Calu3 (cell line): ENCODE results near the gene SEMA3C. TPM values are rescaled to one million over a fixed set of nuclear protein-coding genes. Genes with fewer than 3 reads are reported as not detected.

Experiments used
- BruUV-seq: library from RNA; stranded (reverse); fragments of 400-500 nt; replicated peaks from 2 replicates; lab custom pipeline; 2021; lab: Mats Ljungman, UMichigan
- CTCF ChIA-PET: fragments of 300-600 bp; sonication (Branson Sonifier 250); formaldehyde crosslinking; loops from one replicate; lab custom pipeline; 2022; ENCODE audit warnings: antibody characterized with exemption; lab: Charles Lee
- DNase-seq: peaks from one replicate; pipeline ENCODE4 v3.0.0; 2022
- H3K27ac Mint-ChIP-seq: one replicate; pipeline ENCODE4 v1.8.0; 2022; ENCODE audit warnings: mixed read lengths; ENCODE audit not compliant: unreplicated experiment
- H3K27me3 Mint-ChIP-seq: one replicate; pipeline ENCODE4 v1.8.0; 2022; ENCODE audit warnings: mixed read lengths; ENCODE audit not compliant: unreplicated experiment
- H3K36me3 Mint-ChIP-seq: one replicate; pipeline ENCODE4 v1.8.0; 2022; ENCODE audit warnings: mild to moderate bottlenecking, moderate library complexity, mixed read lengths; ENCODE audit not compliant: insufficient read depth, unreplicated experiment
- H3K4me1 Mint-ChIP-seq: one replicate; pipeline ENCODE4 v1.8.0; 2022; ENCODE audit warnings: mild to moderate bottlenecking, low read depth, mixed read lengths; ENCODE audit not compliant: unreplicated experiment
- H3K4me3 Mint-ChIP-seq: one replicate; pipeline ENCODE4 v1.8.0; 2022; ENCODE audit warnings: mild to moderate bottlenecking, low read depth, moderate library complexity, mixed read lengths; ENCODE audit not compliant: unreplicated experiment
- H3K9me3 Mint-ChIP-seq: one replicate; pipeline ENCODE4 v1.8.0; 2022; ENCODE audit warnings: low read depth, mixed read lengths; ENCODE audit not compliant: unreplicated experiment
- intact Hi-C: fragments of 100-400 bp; cut with micrococcal nuclease; formaldehyde crosslinking; loops from one replicate; pipeline ENCODE4 v1.10.0; 2022; ENCODE audit not compliant: unreplicated experiment
- total RNA-seq: library from RNA; stranded (reverse); gene quantifications from 2 replicates; pipeline ENCODE4 v1.2.3, GENCODE V29; 2022
- TF ChIP-seq, protein P1 (sequence below): fragments of 200-600 bp; IDR thresholded peaks from one replicate; pipeline ENCODE4 v1.8.0; 2022; ENCODE audit warnings: antibody characterized with exemption; ENCODE audit not compliant: unreplicated experiment

Gene SEMA3C
- total RNA-seq, 1 experiment from 2014 or later, result 67.7 TPM

DNA sequence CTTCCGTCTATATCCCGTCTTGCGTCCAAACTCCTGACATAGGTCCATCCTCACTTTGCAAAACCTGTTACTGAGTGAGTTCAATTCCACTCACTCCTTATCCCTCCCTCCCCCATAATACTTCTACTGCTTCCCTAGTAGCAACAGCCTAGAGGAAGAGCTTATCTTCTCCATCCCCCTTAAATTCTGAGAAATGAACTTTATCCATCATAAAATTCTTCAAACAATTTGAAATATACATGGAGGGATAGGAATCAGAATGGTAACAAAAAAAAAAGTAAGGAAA lies 27.6 kb downstream of the SEMA3C start:
- no TSS peak for BruUV-seq
- Mint-ChIP-seq H3K27ac (no peak overlapping the region), H3K4me3 (no peak overlapping the region), H3K36me3 (no peaks in the 10 kb centered on the region), H3K27me3 (no peaks in the 10 kb centered on the region), H3K4me1 (peaks cover 18% of the 10 kb centered on the region), H3K9me3 (no peaks in the 10 kb centered on the region)
- intact Hi-C loops, result no loop called here
- TF ChIP-seq, protein P1, sequence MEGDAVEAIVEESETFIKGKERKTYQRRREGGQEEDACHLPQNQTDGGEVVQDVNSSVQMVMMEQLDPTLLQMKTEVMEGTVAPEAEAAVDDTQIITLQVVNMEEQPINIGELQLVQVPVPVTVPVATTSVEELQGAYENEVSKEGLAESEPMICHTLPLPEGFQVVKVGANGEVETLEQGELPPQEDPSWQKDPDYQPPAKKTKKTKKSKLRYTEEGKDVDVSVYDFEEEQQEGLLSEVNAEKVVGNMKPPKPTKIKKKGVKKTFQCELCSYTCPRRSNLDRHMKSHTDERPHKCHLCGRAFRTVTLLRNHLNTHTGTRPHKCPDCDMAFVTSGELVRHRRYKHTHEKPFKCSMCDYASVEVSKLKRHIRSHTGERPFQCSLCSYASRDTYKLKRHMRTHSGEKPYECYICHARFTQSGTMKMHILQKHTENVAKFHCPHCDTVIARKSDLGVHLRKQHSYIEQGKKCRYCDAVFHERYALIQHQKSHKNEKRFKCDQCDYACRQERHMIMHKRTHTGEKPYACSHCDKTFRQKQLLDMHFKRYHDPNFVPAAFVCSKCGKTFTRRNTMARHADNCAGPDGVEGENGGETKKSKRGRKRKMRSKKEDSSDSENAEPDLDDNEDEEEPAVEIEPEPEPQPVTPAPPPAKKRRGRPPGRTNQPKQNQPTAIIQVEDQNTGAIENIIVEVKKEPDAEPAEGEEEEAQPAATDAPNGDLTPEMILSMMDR, result no peak
- DNase-seq, result no peak
- CTCF ChIA-PET, result no interaction called here

DNA sequence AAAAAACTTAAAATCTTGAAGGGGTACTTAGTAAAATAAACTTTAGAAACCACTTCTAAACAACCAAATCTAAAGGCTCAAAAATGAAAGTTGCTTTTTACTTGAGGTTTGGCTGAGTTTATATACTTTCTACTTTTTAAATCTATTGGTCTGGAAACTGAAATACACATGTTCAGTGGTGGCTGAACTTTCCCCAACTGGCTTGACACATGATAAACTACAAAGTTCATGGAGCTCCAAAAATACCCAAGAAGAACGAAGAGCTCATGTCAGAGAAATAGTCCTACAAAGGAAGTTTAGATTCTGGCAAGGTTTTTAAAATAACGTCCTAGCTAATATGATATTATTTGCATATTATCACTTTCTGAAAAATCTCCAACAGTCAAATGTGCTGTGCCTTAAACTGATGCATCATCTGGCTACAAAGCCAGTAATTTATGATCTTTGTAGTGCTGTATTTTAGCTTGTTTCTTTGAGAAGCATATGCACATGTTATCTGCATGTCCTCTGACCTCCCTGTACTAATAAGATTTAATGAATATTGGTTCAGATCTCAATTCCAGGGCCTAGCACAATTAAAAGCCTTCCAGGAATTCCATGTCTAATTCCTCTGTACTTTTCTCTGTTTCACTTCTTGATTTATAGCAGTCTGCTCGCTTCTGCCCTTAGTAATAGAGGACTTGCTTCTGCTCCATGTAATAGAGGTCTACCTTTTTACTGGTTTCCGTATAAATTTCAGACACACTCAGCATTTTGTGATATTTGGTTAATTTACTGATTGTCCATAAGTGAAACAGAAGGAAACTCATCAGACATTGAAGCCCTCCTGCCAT lies 28.2 kb downstream of the SEMA3C start:
- no peak for DNase-seq
- Mint-ChIP-seq H3K27ac (no peak overlapping the region), H3K9me3 (no peaks in the 10 kb centered on the region), H3K4me1 (peaks cover 18% of the 10 kb centered on the region), H3K4me3 (no peak overlapping the region), H3K27me3 (no peaks in the 10 kb centered on the region), H3K36me3 (no peaks in the 10 kb centered on the region)
- CTCF ChIA-PET, result no interaction called here
- BruUV-seq, result no TSS peak
- TF ChIP-seq, protein P1, result no peak
- intact Hi-C loops, result no loop called here

DNA sequence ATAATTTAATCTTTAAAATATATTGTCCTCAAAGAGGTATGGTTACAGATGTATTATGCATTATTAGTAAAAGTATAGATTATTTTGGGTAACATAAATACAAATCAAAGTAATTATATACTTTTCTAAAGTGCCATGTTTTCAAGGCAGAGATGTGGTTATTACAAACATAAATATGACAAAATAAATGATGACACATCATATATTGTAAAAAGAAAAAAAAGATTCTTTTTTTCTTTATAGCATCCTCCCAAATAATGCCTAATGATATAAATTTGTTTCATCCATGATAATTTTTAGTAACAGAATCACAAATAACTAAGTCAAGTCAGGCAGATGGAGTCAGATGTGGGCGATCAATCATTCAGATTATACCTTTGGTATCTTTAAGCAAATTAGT lies 29.3 kb downstream of the SEMA3C start:
- H3K27me3 Mint-ChIP-seq, result no peaks in the 10 kb centered on the region
- H3K27ac Mint-ChIP-seq, result no peak overlapping the region
- TF ChIP-seq, protein P1, result no peak
- CTCF ChIA-PET, result no interaction called here
- H3K36me3 Mint-ChIP-seq, result no peaks in the 10 kb centered on the region
- H3K4me3 Mint-ChIP-seq, result no peak overlapping the region
- no peaks in the 10 kb centered on the region for H3K9me3 Mint-ChIP-seq
- intact Hi-C loops, result no loop called here
- H3K4me1 Mint-ChIP-seq, result peaks cover 18% of the 10 kb centered on the region
- no peak for DNase-seq
- BruUV-seq, result no TSS peak

DNA sequence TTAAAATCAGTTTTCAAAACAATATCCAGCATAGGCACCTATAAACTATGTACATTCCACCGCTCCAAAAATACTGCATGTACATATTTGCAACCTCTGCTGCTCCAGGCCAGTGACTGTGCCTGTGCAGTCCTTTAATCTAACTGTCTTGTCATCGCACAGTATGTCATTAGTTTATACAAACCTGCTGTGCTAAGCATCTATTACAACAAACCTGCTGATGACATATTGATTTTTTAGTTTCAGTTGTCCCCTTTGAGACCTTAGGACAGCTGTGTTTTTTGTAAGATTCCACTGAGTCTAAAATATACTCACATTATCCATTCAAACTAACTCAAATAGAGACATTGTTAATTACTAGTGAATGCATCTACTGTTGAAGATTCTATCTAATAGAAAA lies 33.1 kb downstream of the SEMA3C start:
- BruUV-seq, result no TSS peak
- TF ChIP-seq, protein P1, result no peak
- Mint-ChIP-seq H3K4me1 (peaks cover 12% of the 10 kb centered on the region), H3K27me3 (no peaks in the 10 kb centered on the region), H3K36me3 (no peaks in the 10 kb centered on the region), H3K9me3 (no peaks in the 10 kb centered on the region), H3K4me3 (no peak overlapping the region), H3K27ac (no peak overlapping the region)
- no peak for DNase-seq
- CTCF ChIA-PET, result no interaction called here
- intact Hi-C loops, result no loop called here
